HT1080 (cell line): ENCODE results near the gene CHKB. TPM values are rescaled to one million over a fixed set of nuclear protein-coding genes. Genes with fewer than 3 reads are reported as not detected.

ENCODE experiments used
- DNase-seq: peaks from one replicate; pipeline ENCODE4 v3.0.0-alpha.2; 2015; ENCODE audit warnings: low read depth
- total RNA-seq: library from RNA; depleted of rRNA; stranded (reverse); fragments of >200 nt; shearing (Covaris generic); gene quantifications from 2 replicates; pipeline ENCODE4 v1.2.3, GENCODE V29; 2014

The CHKB gene
- total RNA-seq, 1 experiment from 2014 or later: 22.3 TPM

DNA sequence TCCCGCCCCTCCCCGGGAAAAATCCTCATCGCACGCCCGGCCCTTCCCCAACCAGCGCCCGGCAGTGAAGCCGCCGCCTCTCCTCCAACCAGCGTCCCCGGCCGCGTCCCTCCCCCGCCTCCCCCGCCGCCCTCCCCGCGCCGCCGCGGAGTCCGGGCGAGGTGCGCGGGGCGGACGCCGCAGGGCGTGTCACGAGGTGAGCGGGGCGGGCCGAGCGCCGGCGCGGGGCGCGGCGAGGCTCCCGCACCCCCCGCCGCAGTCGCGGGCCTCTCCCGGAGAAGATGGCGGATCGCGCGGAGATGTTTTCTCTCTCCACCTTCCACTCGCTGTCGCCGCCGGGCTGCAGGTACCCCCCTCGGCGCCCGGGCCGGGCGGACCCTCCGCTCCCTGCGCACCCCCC, 17.9 kb upstream of the CHKB start, which contains the start of gene MAPK8IP2:
TSS of gene MAPK8IP2 (plus strand) at position 256 of the 400 bp plus-strand sequence. CDS start at position 282, 26 bp downstream.
- DNase-seq: no peak

- DNase-seq: no peak
These were observed 17.3 kb upstream of the CHKB start for GRCh38 chr22:50599816-50600455.

- no peak for DNase-seq
These were observed 14.4 kb upstream of the CHKB start for GRCh38 chr22:50597097-50597496.

DNA sequence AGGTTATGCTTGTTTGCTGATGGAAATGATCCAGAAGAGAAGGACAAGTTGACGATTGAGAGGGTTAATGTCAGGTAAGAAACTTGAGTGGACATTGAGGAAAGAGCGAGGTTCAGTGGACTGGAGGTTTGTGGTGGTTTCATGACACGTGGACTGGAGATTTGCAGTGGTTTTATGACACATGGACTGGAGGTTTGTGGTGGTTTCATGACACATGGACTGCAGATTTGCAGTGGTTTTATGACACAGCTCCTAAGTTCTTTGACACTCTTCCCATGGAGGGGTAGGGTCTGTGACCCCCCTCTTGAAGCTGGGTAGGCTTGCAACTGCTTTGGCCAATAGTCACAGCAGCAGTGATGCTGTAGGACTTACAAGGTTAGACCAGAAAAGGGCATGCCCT, 12.5 kb upstream of the CHKB start:
- no peak for DNase-seq

GRCh38 chr22:50587407-50587806, 4.8 kb upstream of the CHKB start:
- no peak for DNase-seq

GRCh38 chr22:50586416-50586815, 3.8 kb upstream of the CHKB start:
- DNase-seq: no peak

GRCh38 chr22:50585781-50586180, 3.1 kb upstream of the CHKB start:
- DNase-seq: no peak

- no peak for DNase-seq
These were observed 2.6 kb upstream of the CHKB start for GRCh38 chr22:50585238-50585637.

GRCh38 chr22:50584106-50585096, 1.8 kb upstream of the CHKB start:
- DNase-seq: no peak

DNA sequence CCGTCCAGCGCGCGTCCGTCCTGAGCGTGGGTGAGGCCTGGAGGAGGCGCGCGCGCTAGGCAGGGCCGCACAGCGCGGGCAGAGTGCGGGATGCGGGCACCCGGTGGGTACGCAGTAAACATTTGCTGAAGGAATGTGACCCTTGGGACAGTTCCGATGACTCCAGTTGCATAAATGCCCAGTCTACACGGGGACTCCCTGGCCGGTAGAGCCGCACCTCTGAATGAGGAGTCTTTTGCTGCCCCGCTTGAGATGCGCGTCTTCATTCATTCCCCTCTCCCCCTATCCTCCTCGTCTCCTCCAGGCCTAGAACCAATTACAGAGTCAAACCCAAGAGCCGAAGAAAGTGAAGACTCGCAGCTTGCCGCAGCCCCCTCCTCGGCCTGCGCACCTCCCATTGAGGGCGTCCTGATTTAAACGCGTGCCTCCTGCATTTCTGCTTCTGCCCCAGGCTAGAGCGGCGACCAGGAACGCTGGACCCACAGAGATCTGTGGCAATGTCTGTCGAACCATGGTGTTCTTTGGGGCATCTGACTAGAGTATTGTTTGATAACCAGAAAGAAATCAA, 729 bp upstream of the CHKB start:
- DNase-seq: no peak

GRCh38 chr22:50581950-50582492, 628 bp downstream of the CHKB start:
- DNase-seq: no peak

DNA sequence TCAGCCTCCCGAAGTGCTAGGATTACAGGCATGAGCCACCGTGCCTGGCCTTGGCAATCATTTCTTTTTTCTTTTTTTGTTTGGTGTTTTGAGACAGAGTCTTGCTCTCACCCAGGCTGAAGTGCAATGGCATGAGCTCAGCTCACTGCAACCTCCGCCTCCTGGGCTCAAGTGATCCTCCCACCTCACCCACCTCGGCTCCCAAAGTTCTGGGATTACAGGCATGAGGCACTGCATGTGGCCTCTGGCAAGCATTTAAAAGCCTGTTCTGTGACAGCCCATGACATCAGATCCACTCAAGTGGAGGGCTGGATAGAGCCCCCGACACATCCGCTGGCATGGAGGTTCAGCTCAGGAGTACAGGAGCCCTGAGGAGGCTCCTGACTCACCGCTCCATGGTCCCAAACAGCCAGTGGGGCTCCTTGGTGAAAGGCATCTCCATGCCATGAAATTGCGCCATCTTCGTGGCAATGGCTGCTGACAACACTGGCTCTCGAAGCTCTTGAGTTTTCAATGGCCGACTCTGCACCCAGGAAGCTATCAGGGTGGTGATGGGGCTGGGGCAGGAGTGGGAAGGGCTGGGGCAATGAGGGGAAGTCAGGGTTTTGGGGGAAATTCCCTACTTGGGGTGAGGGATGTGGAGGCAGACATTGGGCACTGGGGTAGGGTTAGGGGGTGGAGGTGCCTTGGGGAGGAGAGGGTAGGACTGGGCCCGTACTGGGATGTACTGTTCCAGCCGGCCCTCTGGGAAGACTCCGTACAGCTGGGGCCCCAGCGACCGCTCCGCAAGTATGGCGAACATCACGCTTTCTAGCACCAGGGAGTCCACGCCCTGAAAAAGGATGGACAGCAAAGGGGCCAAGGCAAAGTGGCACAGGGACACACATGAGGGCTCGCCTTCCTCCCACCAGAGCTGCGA, 1.4 kb downstream of the CHKB start:
- no peak for DNase-seq

DNA sequence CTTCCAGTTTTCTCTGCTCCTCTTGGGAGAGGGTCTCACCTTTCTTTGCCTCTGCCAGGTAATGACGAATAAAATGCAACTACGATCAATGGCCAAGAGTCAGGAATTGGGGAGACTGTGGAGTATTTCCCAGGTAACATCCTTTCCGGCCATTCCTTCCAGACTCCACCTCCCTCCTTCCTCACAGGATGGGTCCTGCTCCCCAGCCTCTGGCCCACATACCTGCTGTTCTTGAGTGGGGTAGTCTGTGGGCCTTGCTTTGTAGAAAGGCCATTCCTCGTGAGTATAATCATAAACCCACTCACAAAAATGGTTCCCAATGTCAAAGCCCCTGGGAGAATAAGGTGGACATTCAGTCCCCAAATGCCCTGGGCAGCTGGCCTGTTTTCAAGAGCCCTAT, 2.9 kb downstream of the CHKB start:
- no peak for DNase-seq

- DNase-seq: no peak
These were observed 3.8 kb downstream of the CHKB start for GRCh38 chr22:50578776-50579310.

- no peak for DNase-seq
These were observed 4.5 kb downstream of the CHKB start, which contains the start of gene CPT1B for GRCh38 chr22:50577987-50578775. TSS of gene CPT1B (minus strand) at chr22:50578427. CDS start at chr22:50577915, 512 bp downstream.

DNA sequence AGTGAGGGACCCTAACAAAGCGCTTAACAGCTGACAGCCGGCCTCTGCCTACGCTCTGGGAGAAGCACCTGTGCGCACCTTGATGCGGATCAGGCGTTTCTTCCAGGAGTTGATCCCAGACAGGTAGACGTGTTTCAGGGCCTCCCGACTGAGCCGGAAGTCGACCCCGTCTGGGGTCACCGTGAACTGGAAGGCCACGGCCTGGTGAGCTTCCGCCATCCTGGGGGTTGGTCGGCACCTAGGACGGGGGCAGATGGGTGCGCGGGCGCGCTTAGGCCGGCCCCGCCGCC, 5.0 kb downstream of the CHKB start:
- no peak for DNase-seq

DNA sequence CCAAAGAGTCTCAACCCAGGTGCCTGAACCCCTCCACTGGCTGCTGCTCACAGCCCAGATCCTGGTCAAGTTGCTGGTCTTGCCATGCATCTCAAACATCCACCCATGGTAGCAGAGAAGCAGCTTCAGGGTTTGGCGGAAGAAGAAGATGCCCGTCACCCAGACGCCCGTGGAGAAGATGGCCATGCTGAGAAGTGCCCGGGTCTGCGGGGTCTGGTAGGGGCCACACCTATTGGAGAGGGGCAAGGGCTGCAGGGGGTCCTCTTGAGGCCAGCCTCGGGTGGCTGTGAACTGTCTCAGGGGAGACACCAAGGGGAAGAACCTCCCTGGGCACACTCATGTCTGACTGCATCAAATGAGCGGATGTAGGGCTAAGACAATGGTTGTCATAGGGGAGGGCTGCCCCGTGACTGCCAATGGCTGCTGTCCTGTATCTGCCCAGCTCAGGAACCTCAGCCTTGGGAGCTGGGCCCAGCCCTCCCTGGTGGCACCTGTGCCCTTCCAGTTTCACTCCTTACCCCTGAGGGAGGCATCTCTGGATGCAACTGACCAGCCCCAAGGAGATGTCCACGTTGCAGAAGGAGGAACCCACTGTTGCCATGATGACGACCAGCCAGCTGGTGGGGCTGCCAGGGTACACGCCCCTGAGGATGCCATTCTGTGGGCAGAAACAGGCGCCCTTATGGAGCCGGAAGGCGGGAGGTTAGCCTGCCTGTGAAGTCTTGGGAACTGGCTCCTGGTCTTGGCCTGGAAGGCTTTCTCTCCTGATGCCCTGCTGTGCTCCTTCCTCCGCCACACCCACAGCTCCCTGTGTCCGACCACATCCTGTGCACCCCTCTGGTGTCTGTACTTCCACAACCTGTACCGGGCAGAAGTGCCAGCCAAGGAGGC, 5.6 kb downstream of the CHKB start:
- DNase-seq: peak; percentile 41

GRCh38 chr22:50576070-50576469, 6.6 kb downstream of the CHKB start:
- DNase-seq: peak; percentile 66
